Activated CD4-positive, alpha-beta T cell treated with anti-CD3 and anti-CD28 coated beads, Interleukin-2, amount 50 U/mL, for 16 hours (primary cell): ENCODE results near the gene FMNL2.

ENCODE experiments used
- DNase-seq: peaks from one replicate; pipeline ENCODE4 v3.0.0-alpha.2; 2020

The FMNL2 gene

DNA sequence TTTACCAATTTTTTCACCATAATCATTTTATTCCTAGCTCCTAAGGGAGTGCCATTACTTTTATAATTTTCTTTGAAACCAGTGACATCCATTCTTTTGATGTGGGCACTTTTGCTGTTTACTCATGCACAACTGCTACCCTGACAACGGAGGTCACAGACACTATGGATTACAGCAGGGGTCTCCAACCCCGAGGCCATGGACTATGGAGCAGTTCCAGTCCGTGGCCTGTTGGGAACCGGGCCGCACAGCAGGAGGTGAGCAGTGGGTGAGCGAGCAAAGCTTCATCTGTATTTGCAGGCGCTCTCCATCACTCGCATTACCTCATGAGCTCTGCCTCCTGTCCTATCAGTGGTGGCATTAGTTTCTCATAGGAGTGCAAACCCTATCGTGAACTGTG lies 347.7 kb downstream of the FMNL2 start:
- DNase-seq: no peak

DNA sequence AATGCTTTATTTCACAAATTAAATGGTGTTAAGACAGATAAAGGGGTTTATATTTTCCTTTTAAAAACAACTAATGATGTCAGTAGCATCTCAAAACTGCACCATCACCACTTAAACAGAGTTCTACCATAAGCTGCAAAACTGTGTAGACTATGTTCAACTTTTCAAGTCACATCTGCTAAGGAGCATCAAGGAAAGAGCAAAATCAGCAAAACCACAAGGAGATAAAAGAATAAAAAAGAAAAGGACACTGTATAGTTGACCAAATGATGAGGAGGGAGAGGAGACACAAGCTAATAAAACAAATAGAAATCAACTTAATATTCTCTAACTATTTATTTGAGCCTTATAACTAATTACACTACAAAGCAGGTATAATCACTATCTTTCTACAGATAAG lies 348.4 kb downstream of the FMNL2 start:
- DNase-seq: no peak

DNA sequence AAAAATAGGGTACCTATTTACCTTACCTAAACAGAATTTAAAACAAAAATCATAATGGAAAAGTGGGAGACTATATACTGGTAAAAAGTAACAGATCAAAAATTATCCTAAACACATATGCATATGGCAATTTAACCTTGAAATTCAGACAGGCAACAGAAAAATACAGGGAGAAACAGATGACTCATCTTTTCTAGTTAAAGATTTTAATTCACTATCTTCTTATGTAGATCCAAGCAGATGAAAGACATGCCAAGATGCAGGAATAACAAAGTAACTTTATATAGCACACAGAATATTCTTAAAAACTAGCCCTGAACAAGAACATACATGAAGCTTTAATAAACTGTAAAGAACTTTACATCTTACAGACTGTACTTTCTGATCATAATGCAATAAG lies 351.3 kb downstream of the FMNL2 start:
- no peak for DNase-seq

DNA sequence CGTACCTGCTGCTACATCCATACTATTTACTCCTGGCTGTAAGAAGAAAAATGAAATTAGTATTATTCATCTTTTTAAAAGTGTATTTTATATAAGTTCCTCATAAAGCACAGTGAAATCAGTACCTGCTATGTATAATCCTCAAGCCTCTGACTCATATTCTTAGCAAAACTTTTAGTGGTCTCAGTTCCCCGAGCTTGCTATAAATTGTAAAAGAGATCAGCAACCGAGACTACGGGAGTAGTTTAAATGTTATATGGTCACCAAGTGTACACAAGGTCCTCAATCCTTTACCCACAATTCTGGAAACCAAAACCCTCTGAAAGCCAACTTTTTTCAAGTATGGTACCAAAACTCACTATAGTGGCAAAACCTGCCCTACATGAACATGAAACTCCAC lies 358.1 kb downstream of the FMNL2 start:
- DNase-seq: peak; percentile 72

DNA sequence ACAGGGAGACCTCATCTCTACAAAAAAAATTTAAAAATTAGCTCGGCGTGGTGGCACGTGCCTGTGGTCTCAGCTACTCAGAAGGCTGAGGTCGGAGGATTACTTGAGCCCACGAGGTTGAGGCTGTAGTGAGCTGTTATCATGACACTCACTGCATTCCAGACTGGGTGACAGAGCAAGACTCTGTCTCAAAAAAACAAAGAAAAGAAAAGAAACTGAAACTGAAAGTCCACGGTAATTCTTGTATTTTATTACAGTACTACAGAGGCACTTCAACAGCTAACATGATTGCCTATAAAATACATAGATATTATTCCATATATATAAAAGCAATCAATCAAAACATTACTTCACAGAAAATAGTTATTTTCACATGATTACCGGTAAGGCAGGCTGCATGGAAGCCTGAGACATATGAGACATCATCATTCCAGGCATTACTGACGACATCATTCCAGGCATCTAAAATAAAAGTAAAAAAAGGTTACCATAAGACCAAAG lies 359.2 kb downstream of the FMNL2 start:
- DNase-seq: peak; percentile 64

GRCh38 chr2:152695763-152696162 lies 360.8 kb downstream of the FMNL2 start:
- DNase-seq: no peak

DNA sequence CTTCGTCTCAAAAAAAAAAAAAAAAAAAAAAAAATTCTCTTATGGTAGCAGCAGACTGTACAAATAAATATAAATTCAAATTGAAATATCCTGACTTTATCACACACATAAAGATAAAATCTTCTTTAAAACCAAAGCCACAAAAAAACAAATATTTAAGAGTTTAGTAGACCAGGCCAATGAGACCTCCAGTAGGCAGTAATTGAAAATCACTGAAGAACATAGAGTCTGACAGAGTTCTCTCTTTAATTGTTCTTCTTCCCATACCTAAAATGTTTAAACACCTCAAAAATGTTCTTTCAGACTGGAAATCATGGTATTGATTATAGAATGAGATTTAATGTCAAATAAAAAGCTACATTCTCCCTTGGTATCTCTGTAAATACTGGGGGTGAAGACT lies 361.5 kb downstream of the FMNL2 start:
- no peak for DNase-seq
